Stimulated activated CD8-positive, alpha-beta memory T cell treated with anti-CD3 and anti-CD28 coated beads, Interleukin-7, amount 100 ng/mL, for 1 hour (primary cell): ENCODE measurements around the gene CSF2RB.

Experiments
- DNase-seq, 2 donors: peaks; one replicate each; pipeline ENCODE4 v3.0.0-alpha.2; 2020; ENCODE audit warnings: low read depth in 2 of 2

Gene CSF2RB

DNA sequence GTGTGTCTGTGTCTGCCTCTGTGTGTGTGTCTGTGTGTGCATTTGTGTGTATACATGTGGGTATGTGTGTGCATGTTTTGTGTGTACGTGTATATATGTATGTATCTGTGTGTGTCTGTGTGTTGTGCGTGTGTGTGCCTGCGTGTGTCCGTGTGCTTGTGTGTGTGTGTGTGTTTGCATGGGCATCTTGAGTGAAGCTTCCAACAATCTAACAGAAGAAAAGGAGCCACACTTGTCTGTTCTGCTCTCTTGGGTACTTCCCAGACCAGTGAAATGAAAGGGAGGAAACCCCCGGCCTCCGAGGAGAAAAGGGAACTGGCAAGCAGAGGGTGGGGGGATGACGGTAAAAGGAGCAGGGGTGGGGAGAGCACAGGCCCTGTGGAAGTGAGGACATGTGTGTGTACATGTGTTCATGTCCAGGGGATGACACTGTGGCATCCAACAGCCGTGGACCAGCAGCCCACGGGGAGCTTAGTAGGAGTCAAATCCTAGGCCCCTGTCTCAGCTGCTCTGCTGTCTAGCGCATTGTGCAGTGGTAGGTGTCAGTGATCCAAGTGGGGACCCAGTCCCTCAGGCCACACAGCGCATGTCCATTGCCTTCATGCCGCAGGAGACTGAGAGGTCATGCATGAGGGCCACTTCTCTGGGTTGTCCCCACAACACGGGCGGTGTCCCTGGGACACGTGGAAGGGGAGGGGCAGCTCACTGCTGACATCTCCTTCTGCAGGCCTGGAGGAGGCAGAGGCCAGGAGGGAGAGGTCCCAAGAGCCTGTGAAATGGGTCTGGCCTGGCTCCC lies 8.1 kb downstream of the CSF2RB start:
- no peak for DNase-seq

- no peak for DNase-seq
These were observed 8.7 kb downstream of the CSF2RB start for GRCh38 chr22:36922105-36922608.

DNA sequence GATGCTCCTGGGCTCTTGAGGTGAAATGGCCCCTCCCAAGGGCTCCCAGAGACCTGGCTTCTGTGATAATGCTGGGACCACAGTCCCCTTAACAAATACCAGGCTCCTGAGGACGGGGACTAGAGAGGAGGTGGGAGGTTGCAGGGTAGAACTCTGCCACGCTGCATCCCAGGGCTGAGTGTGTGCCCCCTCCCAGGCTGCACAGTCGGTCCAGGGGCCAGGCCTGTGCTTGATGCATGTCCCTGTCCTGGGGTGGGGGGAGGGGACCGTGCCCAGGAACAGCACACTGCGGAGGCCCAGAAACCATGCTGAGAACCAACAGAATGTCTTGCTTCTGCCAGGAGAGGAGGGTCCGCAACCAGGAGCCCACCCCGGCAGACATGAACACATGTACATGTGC lies 9.3 kb downstream of the CSF2RB start:
- DNase-seq: no peak

GRCh38 chr22:36923131-36923788 lies 9.8 kb downstream of the CSF2RB start:
- DNase-seq: no peak

- no peak for DNase-seq
These were observed 10.8 kb downstream of the CSF2RB start for GRCh38 chr22:36924151-36924698.

DNA sequence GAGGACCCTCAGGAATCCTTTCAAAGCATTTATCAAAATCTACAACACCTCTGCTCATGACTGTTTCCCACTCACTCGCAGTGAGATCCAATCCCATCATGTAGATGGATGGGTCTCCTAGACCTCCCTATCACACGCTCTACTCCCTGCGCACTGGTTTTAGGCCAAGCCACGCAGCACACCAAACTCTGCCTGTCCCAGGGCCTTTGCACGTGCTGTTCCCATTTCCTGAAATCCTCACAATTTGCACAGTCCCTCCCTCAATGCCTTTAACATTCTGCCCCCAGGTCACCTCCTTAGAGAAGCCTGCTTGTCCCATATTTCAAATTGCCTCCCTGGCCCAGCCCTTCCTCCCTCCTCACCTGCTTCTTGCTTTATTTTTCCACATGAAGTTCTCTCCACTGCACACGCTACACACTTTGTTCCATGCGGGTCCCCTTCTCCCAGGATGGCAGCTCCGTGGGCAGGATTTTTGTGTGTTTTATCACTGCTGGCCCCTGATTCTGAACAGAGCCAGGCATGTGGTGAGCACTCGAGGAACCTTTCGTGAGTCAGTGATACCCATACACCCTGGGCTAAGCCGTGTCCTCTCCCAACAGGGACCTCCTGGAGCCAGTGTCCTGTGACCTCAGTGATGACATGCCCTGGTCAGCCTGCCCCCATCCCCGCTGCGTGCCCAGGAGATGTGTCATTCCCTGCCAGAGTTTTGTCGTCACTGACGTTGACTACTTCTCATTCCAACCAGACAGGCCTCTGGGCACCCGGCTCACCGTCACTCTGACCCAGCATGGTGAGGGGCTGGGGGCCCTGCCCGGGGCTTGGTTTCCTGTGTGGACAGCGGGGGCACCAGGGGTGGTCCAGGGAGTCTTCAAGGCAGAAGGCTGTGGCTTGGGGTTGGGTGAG lies 12.2 kb downstream of the CSF2RB start:
- no peak for DNase-seq

DNA sequence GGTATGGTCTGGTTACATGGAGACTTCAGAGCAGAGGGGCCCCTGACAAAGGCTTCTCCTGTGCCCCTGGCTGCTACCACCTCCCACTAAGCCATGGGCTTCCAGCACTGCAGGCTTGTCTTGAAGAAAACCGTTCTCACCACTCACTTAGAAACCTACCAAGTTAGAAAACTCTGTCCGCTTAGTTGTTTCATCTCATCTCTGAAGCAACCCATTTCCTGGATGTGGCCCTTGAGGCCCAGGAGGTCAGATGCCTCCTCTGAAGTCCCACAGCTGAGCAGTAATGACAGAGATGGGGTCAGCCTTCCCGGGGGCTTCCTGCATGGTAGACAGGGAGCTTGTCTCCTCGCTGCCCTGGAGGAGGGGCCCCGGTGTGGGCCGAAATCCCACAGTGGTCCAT lies 12.9 kb downstream of the CSF2RB start:
- DNase-seq: no peak

- DNase-seq: no peak
These were observed 13.4 kb downstream of the CSF2RB start for GRCh38 chr22:36926721-36927435.

GRCh38 chr22:36927671-36928070 lies 14.2 kb downstream of the CSF2RB start:
- DNase-seq: no peak

- no peak for DNase-seq
These were observed 14.8 kb downstream of the CSF2RB start for GRCh38 chr22:36928196-36928595.

- DNase-seq: no peak
These were observed 15.5 kb downstream of the CSF2RB start for GRCh38 chr22:36928786-36929535.

DNA sequence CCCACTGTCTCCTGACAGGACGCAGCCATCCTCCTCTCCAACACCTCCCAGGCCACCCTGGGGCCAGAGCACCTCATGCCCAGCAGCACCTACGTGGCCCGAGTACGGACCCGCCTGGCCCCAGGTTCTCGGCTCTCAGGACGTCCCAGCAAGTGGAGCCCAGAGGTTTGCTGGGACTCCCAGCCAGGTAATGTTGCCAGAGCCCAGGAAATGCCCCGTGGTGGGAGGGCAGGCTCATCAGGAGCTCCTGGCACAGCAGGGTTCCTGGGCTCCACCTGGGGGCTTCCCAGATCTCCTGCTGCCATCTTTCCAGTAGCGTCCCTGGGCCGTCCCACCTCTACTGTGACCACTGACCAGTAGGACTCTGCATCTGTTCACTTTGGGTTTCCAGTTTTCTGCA lies 16.2 kb downstream of the CSF2RB start:
- DNase-seq: no peak

GRCh38 chr22:36930041-36930935 lies 16.9 kb downstream of the CSF2RB start:
- no peak for DNase-seq

DNA sequence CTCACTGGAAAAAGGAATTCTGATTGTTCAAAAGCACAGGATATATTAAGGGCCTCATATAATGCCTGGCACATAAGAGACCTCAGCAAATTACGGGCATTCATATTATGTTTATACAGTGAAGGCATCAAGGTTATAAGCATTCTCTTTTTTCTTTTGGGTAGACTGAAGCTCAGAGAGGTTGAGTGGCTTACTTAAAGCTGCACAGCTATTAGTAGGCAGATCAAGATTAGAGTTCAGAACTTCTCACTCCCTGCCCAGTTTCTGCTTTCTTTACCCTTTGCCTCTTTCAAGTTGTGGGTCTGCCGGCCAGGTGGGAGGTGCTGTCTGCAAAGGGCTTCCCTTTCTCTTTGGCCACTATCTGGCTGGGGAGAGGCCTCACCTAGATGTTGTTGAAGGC lies 18.0 kb downstream of the CSF2RB start:
- DNase-seq: no peak

DNA sequence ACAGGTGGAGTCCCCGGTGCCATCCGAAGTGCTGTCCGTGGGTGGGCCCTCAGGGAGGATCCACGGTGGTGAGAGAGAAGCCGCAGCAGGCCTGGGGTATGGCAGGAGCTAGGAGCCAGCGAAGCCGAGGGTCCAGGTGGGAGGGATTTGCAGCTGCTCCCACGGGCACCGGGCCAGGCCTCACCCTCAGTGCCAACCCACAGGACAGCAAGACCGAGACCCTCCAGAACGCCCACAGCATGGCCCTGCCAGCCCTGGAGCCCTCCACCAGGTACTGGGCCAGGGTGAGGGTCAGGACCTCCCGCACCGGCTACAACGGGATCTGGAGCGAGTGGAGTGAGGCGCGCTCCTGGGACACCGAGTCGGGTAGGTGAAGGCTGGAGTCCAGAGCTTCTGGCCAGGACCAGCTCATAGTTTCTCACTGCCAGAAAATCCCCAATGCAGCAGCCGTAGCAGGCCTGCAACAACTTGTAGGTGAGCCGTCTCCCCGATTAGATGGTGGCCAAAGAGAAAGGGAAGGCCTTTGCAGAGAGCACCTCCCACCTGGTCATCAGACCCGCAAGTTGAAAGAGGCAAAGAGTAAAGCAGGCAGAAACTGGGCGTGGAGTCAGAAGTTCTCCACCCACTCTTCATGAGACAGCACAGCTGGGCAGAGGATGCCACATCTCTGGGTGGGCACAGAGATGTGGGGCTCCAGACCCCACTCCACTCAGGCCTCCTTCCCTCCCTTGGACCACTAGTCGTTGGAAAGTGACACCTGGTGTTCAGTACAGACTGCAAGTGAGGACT lies 20.4 kb downstream of the CSF2RB start:
- no peak for DNase-seq

DNA sequence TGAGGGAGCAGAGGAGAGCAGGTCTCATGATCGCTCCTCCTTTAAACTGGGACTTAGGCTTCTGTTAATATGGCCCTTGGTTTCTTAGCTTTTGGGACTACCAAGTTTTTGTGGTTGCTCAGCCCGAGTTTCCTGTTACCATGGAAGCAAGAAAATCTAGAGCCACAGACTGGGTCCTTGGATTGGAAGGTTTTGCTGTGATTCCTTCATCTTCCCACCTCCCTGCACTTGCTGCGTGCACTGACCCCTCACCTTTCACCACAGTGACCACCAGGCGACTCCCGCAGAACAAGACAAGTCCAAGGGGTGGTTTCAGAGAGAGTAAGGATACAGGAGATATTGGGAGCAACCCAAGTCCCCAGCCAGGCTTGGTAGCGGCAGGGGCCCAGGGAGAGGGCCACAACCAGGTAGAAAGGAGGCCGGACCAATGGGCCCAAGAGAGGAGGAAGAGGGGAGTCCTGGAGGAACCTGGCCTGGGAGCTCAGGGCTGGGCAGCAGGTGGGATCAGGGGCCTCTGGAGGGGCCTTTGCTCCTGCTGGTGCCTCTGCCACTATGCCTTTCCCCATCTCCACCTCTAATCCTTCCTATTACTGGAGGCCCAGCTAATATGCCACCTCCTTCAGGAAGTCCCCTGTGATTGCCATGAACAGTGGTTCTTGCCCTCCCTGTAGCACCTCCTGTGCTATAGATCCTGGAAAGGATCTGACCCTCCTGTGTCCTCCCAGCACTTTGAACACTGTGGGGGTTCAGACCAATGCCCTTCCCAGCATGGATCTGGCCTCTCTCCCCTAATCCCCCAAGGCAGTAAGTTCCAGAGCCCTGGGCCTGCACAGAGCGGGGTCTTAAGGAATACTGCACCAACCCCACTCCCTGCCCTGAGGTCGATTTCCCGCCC lies 21.2 kb downstream of the CSF2RB start:
- no peak for DNase-seq

GRCh38 chr22:36935313-36935610 lies 21.8 kb downstream of the CSF2RB start:
- DNase-seq: no peak

DNA sequence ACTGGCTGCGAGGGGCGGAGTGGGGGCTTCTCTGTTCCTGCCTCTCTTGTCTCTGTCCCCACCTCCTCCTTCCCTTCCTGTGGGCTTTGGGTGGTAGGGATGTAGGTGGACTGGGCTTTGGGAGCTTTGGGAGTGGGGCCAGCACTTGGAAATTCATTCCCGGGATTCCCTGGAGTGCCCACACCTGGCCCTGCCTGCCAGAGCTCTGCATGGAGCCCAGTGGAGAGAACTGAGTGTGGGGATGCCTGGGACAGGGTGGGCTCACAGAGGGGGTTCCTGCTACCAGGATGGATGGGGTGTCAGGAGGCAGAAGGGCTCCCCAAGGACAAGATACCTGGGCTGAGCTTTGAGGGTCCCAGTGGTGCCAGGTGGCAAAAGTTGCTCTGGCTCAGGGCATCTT lies 22.3 kb downstream of the CSF2RB start:
- DNase-seq: no peak
